AG04449 (cell line): Measurements from ENCODE around the gene PCDHGA1.
"Not testable (repeated sequence)": the region's sequence is repeated elsewhere in the genome, so short reads cannot be mapped to it uniquely, and the experiment has no call there.

Source experiments
- CTCF ChIA-PET: fragments of 350-600 bp; formaldehyde crosslinking; extraction: SDS; loops from one replicate; lab custom pipeline; 2021; ENCODE audit warnings: antibody characterized with exemption; lab: Yijun Ruan, JAX
- POLR2A ChIA-PET: fragments of 400-600, 350-600 bp; formaldehyde crosslinking; extraction: SDS; loops from one replicate; lab custom pipeline; 2020; ENCODE audit warnings: antibody characterized with exemption, inconsistent platforms; lab: Yijun Ruan, JAX
- DNase-seq: peaks from one replicate; pipeline ENCODE4 v3.0.0-alpha.2; 2010; ENCODE audit warnings: low read depth, low spot score
- H3K4me3 ChIP-seq: 2 replicates; pipeline ENCODE4 v1.5.1; 2011; ENCODE audit warnings: low read depth, mild to moderate bottlenecking, control low read depth, low read length
- TF ChIP-seq, protein P1 (sequence below): IDR thresholded peaks from one replicate; pipeline ENCODE4 v1.5.1; 2011; ENCODE audit warnings: mild to moderate bottlenecking, moderate library complexity, low read length, control low read depth, inconsistent platforms; ENCODE audit not compliant: insufficient read depth; ENCODE audit errors: missing control alignments

The PCDHGA1 gene

DNA sequence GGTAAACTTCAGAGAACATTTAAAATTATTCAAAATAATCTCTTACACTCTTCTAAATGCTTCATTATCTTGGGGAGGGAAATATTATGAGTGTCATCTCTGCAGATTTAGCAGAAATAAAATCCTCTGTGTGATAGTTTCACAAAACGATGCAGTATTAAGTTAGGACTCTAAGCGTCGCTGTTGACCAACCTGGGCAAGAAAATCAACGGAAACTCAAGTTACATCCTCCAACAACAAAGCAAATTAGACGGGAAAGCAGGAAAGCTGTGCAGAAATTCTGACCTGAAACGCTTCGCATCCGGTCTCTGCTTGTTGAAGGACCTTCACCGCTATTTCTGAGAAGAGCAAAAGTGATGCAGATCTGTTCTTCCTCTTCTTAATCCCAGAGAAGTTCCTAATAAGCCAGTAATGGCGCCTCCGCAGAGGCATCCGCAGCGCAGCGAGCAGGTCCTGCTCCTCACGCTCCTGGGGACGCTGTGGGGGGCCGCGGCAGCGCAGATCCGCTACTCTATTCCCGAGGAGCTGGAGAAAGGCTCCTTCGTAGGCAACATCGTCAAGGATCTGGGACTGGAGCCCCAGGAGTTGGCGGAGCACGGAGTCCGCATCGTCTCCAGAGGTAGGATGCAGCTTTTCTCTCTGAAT lies 43.5 kb downstream of the PCDHGA1 start, which contains the start of gene PCDHGA6:
TSS of gene PCDHGA6 (plus strand) at position 219 of the 645 bp plus-strand sequence. CDS start at position 412, 193 bp downstream.
- ChIA-PET CTCF (interaction anchor here (0.6 to 4.9 kb wide), 20 partner anchors 9 to 218 kb away, joined by 3 to 51 read pairs (median 6); partner anchors contain the start of genes PCDHGA4, PCDHGA5, PCDHGA7 and PCDHGA8), POLR2A (no interaction called here)
- peak within 1 kb of the TSS; percentile 44 for H3K4me3 ChIP-seq
- DNase-seq, result no peak
- TF ChIP-seq, protein P1, sequence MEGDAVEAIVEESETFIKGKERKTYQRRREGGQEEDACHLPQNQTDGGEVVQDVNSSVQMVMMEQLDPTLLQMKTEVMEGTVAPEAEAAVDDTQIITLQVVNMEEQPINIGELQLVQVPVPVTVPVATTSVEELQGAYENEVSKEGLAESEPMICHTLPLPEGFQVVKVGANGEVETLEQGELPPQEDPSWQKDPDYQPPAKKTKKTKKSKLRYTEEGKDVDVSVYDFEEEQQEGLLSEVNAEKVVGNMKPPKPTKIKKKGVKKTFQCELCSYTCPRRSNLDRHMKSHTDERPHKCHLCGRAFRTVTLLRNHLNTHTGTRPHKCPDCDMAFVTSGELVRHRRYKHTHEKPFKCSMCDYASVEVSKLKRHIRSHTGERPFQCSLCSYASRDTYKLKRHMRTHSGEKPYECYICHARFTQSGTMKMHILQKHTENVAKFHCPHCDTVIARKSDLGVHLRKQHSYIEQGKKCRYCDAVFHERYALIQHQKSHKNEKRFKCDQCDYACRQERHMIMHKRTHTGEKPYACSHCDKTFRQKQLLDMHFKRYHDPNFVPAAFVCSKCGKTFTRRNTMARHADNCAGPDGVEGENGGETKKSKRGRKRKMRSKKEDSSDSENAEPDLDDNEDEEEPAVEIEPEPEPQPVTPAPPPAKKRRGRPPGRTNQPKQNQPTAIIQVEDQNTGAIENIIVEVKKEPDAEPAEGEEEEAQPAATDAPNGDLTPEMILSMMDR, result no peak

GRCh38 chr5:141374627-141375026 lies 44.3 kb downstream of the PCDHGA1 start:
- TF ChIP-seq, protein P1, result no peak
- no peak for DNase-seq
- ChIA-PET CTCF (interaction anchor here (0.6 to 4.9 kb wide), 21 partner anchors 10 to 218 kb away, joined by 3 to 51 read pairs (median 5); partner anchors contain the start of genes PCDHGA4, PCDHGA5, PCDHGA8 and PCDHGA9), POLR2A (no interaction called here)
- H3K4me3 ChIP-seq, result no peak overlapping the region

DNA sequence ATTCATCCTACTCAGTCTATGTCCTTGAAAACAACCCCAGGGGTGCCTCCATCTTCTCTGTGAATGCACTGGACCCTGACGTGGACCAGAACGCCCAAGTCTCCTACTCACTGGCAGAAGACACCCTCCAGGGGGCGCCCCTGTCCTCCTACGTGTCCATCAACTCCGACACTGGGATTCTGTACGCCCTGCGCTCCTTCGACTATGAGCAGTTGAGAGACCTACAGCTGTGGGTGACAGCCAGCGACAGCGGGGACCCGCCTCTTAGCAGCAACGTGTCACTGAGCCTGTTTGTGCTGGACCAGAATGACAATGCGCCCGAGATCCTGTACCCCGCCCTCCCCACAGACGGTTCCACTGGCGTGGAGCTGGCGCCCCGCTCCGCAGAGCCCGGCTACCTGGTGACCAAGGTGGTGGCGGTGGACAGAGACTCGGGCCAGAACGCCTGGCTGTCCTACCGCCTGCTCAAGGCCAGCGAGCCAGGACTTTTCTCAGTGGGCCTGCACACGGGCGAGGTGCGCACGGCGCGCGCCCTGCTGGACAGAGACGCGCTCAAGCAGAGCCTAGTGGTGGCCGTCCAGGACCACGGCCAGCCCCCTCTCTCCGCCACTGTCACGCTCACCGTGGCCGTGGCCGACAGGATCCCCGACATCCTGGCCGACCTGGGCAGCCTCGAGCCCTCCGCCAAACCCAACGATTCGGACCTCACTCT lies 45.3 kb downstream of the PCDHGA1 start:
- CTCF ChIA-PET, result interaction anchor here (1.0 to 4.9 kb wide), 10 partner anchors 11 to 192 kb away, joined by 3 to 51 read pairs (median 13); partner anchors contain the start of genes PCDHGA5, PCDHGA8, PCDHGA9 and PCDHGB4
- H3K4me3 ChIP-seq, DNase-seq, POLR2A ChIA-PET: not testable (repeated sequence)

DNA sequence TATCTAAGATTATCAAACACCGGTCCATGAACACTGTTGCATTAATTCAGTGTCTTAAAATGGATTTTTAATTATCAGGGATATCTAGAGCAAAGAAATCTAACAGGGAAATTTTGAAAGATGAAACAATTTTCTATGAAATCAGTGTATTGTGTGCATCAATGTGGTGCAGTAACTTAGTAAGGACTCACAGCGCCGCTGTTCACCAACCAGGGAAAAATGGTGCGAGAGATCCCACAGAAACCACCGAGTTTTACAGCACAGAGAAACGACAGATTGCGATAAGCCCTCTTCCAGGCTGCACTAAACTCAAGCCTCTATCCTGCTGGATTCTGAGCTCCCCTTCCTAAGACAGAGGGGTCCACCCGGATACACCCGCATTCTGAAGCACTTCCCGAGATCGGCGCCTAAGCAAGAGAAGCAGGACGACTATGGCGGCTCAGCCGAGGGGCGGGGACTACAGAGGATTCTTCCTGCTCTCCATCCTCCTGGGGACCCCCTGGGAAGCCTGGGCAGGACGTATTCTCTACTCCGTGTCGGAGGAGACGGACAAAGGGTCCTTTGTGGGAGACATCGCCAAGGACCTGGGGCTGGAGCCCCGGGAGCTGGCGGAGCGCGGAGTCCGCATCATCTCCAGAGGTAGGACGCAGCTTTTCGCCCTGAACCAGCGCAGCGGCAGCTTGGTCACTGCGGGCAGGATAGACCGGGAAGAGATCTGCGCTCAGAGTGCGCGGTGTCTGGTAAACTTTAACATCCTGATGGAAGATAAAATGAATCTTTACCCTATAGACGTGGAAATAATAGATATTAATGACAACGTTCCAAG lies 52.4 kb downstream of the PCDHGA1 start, which contains the start of gene PCDHGA7:
TSS of gene PCDHGA7 (plus strand) at position 274 of the 826 bp plus-strand sequence. CDS start at position 432, 158 bp downstream.
- H3K4me3 ChIP-seq, result peak within 1 kb of the TSS; percentile 59
- no peak for DNase-seq
- TF ChIP-seq, protein P1, result peak; percentile 35
- CTCF ChIA-PET, result interaction anchor here (0.8 to 1.8 kb wide), 12 partner anchors 9 to 185 kb away, joined by 3 to 8 read pairs (median 4); partner anchors contain the start of genes PCDHGA11, PCDHGA5, PCDHGA6 and PCDHGB7
- POLR2A ChIA-PET, result no interaction called here

DNA sequence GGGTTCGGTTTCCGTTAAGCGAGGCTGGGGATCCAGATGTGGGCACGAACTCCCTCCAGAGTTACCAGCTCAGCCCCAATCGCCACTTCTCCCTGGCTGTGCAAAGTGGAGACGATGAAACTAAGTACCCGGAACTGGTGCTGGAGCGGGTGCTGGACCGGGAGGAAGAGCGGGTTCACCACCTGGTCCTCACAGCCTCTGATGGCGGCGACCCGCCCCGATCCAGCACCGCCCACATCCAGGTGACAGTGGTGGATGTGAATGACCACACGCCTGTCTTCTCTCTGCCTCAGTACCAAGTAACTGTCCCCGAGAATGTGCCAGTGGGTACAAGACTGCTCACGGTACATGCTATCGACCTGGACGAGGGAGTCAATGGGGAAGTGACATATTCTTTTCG lies 53.0 kb downstream of the PCDHGA1 start:
- ChIA-PET POLR2A (no interaction called here), CTCF (interaction anchor here (0.8 to 1.8 kb wide), 12 partner anchors 9 to 184 kb away, joined by 3 to 8 read pairs (median 4); partner anchors contain the start of genes PCDHGA11, PCDHGA12, PCDHGA5 and PCDHGA6)
- no peak for DNase-seq
- TF ChIP-seq, protein P1, result no peak
- peak overlapping the region; percentile 59 for H3K4me3 ChIP-seq
